NCI-H345 (cell line): ENCODE results near the gene IL10RA.
A peak's percentile ranks its signal among the peaks of the same experiment; 100 is the strongest.
"Not testable (repeated sequence)": the region's sequence is repeated elsewhere in the genome, so short reads cannot be mapped to it uniquely, and the experiment has no call there.

ENCODE experiments used
- DNase-seq: peaks from one replicate; lab custom pipeline; 2025; lab: John Stamatoyannopoulos, UW

The IL10RA gene

GRCh38 chr11:118007563-118008270 lies 21.5 kb downstream of the IL10RA start:
- DNase-seq: not testable (repeated sequence)

- DNase-seq: no peak
Measured at GRCh38 chr11:118008271-118008911, 22.2 kb downstream of the IL10RA start.

DNA sequence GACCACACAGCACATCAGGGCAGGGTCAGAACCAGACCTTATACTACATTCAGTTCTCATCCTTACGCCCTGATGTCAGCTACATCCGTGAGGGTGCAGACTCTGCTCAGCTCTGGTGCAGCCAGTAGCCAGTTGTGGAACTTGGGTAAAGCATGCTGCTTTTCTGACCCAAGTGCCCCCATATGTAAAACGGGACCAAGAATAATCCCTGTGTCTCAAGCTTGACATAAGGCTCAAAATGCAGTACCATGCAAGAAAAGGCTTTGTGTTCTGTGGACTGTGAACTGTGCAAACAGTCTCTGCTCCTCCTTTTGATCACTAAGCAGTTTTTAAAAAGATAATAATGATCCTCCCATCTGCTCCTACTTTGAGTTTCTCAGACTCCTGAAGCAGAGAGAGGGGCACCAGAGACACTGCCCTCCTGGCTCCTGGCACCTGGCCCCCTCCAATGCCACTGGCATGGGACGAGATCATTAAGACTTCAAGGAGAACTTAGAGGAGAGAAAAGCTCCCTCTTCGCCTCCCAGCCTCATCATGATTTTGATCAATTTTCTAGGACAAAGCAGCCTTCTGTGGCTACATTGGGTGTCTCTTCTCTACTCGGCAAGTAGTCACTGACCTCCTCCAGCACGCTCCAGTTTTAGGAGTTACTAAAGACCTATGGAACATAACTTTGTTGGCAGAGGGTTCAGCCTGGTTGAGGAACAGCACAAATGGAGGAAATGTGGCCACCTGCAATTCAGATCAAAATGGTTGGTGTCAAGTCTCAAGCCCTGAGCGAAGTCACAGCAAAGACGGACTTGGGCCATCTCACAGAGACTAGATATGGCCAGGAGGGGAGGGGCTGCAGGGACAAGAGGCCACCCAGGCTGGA lies 23.9 kb downstream of the IL10RA start:
- DNase-seq: no peak

- DNase-seq: no peak
Measured at GRCh38 chr11:118010738-118011461, 24.7 kb downstream of the IL10RA start.

GRCh38 chr11:118012083-118012669 lies 26.0 kb downstream of the IL10RA start:
- no peak for DNase-seq

DNA sequence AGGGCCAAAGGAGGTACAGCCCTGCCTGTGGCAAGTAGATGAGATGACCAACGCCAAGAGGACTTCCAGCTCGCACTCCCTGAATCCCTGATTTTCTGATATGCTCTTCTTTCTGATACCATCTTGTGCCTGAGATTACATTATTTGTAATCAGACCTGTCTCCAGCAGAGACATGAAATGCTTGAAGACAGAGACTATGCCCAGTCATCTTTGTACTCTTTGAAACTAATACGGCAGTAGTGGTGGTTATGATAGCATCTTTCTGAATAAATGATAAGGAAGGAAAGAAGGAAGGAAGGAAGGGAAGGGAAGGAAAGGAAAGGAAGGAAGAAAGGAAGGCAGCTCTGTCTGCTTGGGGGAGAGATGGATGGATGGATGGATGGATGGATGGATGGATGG lies 27.8 kb downstream of the IL10RA start:
- DNase-seq: no peak

DNA sequence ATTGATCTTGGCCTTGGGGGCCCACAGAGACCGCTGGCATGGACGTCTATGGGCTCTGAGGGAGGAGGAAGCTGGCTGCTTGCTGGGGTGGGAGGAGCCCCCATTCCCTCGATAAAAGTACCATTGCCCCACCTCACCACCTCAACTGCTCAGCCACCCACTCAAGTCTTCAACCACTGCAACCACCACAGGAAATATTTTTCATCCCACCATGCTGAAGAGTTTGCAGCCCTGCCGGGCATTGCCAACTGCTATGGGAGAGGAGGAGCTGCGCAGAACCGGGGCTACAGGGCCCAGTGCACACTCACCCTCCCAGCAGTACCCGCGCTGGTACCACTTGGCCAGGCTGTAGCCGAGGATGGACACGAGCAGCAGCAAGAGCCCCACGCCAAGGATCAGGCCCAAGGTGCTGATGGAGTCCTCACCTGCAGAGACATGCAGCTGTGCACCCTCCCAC lies 29.2 kb downstream of the IL10RA start:
- DNase-seq: no peak

DNA sequence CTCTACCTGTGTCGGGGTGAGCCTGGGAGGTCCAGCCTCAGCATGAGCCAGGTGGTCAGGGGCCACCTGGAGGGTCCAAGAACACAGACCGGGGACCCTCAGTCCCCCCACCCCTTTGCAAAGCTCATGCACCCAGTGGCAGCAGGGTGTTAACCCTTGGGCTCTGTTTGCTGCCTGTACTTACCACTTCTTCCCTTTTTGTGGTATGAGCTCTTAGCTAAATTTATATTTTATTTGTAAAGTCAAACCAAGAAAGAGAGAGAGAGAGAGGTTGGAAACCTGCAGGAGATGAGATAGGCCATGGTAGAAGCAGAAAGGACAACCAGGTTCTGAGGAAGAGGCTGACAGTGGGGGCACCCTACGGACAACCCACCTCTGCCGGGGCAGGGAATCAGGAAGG lies 29.9 kb downstream of the IL10RA start:
- DNase-seq: no peak

GRCh38 chr11:118017111-118017510 lies 30.9 kb downstream of the IL10RA start:
- no peak for DNase-seq

- DNase-seq: no peak
Measured at GRCh38 chr11:118017631-118018315, 31.6 kb downstream of the IL10RA start.

DNA sequence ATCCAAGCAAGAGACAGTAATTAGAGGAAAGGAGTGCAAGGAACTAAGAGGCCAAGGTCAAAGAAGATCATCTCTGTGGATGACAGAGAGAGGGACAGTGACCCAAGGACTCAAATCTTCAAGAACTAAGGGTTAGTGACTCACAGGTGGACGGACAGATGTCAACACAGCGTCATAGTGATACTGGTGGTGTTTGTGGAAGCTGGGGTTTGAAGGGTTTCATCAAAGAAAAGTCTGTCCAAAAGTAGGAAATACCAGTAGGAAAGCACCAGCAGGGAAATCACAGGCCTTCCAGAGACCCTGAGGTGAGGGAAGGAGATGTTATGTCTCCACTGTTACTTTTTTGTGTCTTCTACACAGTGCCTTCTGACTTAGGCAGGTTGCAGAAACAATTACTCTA lies 32.2 kb downstream of the IL10RA start:
- no peak for DNase-seq

DNA sequence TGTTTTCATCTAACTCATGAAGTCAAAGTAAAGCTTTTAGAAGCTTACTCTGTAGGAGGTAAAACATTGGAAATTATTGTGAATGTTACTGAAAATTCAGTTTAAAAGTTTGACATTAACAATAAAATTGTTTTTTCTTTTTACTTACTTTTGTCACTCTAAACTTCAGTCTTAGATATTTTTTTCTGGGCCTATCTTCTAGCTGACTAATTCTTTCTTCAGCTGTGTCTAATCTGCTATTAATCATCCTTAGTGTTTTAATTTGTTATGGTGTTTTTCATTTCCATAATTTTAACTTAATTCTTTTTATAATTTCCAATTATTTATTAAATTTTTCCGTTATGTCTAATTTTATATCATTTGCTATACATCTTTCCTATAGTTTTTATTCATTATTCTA lies 35.0 kb downstream of the IL10RA start:
- no peak for DNase-seq

- no peak for DNase-seq
Measured at GRCh38 chr11:118027694-118028093, 41.5 kb downstream of the IL10RA start.

GRCh38 chr11:118028626-118029025 lies 42.4 kb downstream of the IL10RA start:
- no peak for DNase-seq

GRCh38 chr11:118033443-118033842 lies 47.2 kb downstream of the IL10RA start:
- DNase-seq: no peak

DNA sequence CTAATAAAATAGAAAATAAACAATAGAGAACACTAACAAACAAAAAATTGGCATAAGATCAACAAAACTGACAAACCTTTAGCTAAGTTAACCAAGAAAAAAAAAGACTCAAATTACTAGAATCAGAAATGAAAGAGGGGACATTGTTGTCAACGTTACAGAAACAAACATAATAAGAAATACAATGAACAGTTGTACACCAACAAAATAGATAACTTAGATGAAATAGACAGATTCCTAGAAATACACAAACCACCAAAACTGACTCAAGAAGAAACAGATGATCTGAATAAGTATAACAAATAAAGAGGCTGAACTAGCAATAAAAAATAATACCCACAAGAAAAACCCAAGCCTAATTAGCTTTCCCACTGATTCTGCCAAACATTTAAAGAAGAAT lies 55.9 kb downstream of the IL10RA start:
- DNase-seq: no peak

DNA sequence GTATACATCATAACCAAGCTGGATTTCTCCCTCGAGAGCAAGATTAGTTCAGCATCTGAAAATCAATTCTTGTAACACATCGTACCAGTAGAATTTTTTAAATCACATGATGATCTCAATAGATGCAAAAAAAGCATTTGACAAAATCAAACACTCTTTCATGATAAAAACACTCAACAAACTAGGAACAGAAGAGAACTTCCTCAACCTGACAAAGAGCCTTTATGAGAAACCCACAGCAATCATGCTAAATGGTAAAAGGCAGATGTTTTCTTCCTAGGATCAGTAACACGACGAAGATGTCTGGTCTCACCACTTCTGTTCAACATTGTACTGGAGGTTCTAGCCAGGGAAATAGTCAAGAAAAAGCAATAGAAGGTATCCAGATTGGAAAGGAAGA lies 56.6 kb downstream of the IL10RA start:
- DNase-seq: no peak

GRCh38 chr11:118045191-118045590 lies 59.0 kb downstream of the IL10RA start:
- peak; percentile 30 for DNase-seq

- DNase-seq: no peak
Measured at GRCh38 chr11:118046051-118046963, 60.1 kb downstream of the IL10RA start.
